ENCODE results near the gene ZDHHC3.
"Not testable (repeated sequence)": the region's sequence is repeated elsewhere in the genome, so short reads cannot be mapped to it uniquely, and the experiment has no call there.

The ZDHHC3 gene

DNA sequence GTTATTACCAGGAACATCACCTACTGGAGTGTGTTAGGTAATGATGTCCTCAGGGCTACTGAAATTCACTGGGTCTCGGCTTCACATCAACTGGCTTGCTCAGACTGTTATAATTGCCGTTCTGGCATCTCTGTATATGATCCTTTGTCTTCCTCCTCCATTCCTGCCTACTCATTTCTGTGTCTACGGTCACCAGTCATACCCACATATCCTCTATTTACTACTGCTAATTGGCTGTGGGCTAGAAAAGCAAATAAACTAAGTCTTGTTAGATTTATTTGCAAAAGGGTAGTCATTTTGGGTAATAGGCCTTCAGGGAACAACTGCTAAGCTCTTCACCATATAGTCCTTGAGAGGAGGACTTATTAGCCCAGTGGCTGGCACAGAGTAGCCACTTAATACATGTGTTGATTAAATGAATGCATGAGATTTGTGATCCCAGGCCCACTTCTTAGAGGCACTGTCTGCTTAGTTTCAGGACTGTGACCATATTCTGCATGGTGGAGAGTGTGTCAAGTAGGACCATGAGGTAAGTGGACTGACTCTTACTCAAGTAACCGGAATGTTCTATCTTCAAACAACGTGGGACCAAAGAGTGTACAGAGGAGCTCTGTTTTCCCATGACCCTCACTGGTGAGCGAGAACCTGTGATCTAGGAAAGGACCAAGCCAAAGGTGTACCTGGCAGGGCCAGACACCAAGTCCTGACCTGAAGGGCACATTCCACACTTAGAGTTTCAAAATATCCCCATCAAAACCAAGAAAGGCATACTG, 13.2 kb downstream of the ZDHHC3 start:
- DNase-seq = no peak

DNA sequence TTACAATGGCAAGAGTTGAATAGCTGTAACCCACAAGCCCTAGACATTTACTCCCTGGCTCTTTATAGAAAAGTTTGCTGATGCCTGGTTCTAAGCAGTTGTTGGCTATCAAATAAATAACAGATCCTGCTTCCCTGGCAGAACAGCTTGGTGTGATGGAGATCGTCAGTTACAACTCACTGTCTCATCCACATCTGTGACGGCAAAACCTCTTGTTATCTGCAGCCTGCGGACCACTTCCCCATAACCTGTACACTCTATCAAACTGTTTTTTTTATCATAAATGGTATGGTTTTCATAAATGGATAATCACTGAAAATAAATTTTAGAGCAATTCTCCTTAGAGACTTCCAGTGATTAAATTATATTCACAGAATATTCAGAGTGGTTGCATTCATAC, 14.1 kb downstream of the ZDHHC3 start:
- no peak for DNase-seq

DNA sequence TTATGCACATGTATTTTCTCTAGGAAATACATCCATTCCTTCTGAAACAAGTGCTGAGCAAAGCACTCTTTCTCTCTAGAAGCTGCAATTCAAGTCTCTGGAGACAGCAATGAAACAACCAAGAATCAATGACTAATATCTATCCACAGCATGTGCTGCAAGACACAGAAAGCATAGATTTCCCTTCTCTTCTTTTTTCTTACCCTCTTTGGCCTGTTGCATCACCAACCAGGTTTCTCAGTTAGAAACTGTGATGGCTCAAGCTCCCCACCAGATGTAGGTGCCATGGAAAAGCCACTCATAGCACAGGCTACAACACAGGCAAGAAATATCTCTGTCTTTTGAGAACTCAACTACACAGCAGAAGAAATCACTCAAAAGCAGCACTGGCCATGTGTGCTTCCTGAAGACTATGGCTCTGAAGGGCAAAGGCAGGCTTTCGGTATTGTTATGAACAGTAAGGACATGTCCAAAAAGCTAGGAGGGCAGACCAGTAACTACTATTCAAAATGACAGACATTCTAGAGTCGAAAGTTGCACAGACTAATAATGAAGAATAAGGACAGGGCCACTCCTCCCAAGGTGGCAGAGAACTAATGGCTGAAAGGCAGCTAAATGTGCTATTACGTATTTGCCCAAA, 15.5 kb downstream of the ZDHHC3 start:
- DNase-seq = no peak

DNA sequence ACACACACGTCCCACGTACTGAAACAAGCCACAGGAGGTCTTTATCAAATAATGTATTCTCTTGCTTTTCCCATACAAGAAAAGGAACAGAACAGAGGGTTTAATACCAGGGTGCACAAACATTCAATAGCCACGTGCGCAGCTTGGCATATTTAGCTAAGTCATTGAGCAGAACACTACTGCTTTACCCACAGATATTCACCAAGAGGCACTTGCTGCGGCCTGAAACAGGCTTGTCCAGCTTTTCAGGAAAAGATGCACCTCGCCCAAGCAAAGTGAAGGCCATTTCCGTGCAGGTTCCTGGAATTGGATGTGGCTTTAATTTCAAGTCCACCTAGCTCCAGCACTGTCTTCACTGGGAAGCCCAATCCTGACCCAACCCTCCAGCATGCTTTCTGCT, 17.6 kb downstream of the ZDHHC3 start:
- DNase-seq = no peak

DNA sequence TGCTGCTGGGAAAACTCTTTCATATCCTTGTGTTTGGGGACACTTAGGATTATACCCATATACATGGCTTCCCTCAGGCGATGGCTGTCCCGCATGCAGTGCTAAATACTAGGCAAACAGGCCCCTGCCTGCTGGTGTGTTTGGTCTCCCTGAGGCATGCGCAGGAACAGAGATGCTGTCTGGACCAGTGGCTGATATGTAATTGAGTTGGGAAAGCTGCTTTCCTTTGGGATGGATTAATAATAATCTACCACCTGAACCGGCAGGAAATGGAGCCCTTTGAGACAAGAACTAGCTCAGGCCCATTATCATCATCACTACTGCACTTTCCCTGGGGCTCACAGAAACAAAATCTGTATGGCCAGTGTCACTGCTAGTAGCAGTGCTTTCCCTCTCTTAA, 18.0 kb downstream of the ZDHHC3 start:
- DNase-seq = no peak

DNA sequence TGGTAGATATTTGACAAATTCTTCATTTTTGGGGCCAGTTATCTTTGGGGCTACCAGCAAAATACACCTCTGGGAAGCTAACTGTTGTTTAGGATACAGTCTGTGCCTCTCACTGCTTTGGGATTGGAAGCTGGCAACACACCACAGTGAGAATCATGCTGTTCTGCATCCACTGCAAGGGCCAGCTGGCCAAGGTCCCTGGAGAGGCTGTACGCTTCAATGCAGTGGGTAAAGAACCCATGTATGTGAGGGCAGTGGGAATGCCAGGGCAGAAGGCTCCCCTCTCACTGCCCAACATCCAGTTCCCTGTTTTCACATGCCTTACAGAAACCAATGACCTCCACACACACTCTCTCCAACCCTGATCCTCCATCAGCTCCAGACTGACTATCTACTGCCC, 20.1 kb downstream of the ZDHHC3 start:
- no peak for DNase-seq

DNA sequence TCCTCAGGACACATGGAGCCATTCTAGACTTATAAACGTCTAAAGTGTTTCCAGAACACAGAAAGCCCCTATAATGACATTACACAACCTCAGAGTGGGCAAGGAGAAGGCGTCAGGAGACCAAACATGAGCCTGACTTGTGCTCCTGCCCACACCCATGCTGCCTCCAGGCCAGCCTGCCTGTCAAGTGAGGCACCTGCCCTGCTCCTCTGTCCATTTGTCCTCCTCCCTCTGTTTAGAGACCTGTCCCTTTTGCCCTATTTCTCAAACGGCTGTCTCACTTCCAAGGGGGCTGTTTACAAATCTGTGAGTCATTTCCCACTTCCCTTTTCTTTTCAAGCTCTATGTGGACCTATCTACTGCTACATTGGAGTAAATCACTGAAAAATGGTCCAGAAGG, 21.0 kb downstream of the ZDHHC3 start:
- peak; percentile 20 for DNase-seq

DNA sequence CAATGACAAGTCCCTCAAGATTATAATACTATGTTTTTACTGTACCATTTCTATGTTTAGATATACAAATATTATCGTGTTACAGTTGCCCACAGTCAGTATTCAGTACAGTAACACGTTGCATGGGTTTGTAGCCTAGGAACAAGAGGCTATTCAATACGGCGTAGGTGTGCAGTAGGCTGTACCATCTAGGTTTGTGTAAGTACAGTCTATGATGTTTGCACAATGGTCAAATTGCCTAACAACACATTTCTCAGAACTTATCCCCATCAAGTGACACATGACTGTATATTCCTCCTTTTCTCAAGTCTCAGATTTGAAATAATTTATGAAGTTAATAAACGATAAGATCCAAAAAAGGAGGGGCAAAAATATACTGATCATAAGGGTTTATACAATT, 21.7 kb downstream of the ZDHHC3 start:
- no peak for DNase-seq

DNA sequence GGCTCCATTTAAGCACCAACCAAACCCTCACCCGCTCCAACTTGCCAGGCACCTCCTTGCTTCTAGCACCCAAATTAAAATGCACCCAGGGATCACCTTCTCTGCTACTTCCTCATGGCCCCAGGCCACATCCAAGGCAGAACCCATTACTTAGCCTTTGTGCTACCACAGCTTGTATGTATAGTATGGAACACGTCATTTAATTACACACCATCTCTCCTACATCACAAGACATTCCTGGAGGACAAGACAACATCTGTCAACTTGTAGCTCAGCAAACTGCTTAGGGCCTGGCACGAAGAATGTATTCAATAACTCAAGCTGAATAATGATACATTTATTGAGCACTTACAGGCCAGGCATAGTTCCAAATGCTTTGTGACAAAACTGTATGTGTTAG, 23.3 kb downstream of the ZDHHC3 start:
- DNase-seq = no peak

DNA sequence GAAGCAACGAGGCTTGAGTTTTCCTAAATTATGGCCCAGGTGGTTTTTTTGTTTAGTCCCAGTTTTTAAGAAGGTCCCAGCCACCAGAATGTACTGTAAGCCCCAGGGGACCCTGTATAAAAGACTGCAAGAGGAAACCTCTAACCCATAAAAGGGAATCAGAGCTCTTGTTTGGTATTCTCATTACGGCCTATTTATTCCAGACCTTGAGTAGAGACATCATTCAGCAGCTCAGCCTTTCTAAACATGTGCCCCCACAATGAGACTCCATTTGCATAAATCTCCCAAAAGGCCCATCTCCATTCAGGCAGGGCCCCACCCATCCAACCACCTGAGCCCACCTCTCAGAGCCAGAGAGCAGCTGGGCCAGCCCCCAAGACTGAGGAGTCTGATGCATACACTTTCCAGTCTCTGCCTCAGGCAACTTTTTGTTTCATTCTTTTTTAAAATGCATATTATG, 25.7 kb downstream of the ZDHHC3 start:
- DNase-seq = no peak

DNA sequence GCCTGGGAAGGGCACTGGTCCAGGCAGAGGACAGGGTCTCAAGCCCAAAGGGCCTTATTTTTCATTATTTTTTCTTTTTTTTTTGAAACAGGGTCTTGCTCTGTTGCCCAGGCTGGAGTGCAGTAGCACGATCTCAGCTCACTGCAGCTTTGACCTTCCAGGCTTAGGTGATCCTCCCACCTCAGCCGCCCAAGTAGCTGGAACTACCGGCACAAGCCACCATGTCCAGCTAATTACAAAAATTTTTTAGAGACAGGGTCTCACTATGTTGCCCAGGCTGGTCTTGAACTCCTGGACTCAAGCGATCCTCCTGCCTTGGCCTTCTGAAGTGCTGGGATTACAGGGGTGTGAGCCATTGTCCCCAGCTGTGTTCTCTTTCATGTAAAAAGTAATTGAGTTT, 26.2 kb downstream of the ZDHHC3 start:
- DNase-seq = not testable (repeated sequence)

DNA sequence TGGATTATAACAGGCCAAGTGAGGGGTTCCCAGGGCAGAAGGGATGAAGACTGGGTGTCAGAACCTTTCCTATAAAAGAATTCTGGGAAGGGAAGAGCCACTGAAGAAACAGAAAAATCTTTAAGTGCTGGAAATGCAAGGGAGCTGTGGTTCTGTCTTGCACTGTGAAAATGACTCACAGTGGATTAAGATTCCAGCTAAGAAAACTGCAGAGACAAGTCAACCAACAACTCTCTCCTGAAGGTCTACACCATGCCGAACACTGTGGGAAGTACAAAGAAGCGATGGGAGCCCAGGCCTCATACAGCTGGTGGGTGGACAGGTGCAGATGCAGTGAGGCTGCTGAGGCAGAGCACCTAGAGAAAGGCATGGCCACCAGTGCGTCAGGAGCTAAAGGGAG, 27.7 kb downstream of the ZDHHC3 start:
- DNase-seq = no peak

DNA sequence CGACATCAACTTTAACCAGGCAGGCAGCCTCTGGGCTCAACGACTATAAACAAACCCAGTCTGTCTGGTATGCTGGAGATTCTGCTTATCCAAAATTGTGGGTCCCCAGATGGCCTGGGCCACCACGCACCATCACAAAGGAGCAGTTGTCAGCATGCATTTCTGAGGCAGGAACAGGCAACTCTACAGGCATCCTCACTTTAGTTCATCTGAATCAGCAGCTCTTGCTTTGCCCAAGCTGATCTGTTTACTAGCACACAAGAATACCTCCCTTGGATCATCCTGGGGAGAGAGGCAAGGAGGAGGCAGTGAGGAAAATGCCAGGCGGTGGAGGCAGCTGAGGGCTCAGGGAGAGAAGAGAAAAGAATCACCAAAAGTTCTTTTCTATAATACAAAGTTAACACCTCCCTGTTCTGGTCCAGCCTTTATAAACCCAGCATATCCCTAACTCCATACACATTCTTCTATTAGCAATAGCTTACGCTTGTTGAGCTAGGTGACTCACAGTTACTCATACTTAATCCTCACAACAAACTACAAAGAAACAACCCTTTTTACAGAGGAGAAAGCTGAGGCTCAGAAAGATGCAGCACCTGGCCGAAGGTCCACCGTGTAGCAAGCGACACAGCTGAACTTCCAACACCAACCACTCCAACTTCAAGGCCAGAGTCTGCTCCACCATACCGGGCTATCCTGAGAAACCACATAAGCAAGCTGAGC, 33.6 kb downstream of the ZDHHC3 start:
- DNase-seq = no peak

DNA sequence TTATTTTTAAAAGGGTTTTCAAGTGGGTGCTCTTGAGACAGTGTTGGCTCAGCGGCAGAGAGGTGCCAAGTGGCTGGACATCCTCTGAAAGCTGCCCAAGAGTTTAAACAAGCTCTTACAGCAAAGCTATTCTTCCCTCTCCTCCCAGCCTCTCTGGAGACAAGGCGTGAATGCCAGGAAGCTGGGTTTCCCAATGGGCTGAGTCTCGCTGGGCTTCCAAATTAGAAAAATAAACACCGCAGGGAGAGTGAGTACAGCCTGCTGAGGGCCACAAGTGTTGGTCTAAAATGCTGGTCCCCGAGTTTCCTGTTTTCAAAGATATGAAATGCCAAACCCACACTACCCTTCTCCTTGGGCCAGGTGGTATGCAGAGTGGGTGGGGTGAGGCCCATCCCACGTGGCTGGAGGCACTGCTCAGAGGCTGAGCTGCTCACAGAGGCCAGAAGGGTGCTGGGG, 36.4 kb downstream of the ZDHHC3 start:
- no peak for DNase-seq

DNA sequence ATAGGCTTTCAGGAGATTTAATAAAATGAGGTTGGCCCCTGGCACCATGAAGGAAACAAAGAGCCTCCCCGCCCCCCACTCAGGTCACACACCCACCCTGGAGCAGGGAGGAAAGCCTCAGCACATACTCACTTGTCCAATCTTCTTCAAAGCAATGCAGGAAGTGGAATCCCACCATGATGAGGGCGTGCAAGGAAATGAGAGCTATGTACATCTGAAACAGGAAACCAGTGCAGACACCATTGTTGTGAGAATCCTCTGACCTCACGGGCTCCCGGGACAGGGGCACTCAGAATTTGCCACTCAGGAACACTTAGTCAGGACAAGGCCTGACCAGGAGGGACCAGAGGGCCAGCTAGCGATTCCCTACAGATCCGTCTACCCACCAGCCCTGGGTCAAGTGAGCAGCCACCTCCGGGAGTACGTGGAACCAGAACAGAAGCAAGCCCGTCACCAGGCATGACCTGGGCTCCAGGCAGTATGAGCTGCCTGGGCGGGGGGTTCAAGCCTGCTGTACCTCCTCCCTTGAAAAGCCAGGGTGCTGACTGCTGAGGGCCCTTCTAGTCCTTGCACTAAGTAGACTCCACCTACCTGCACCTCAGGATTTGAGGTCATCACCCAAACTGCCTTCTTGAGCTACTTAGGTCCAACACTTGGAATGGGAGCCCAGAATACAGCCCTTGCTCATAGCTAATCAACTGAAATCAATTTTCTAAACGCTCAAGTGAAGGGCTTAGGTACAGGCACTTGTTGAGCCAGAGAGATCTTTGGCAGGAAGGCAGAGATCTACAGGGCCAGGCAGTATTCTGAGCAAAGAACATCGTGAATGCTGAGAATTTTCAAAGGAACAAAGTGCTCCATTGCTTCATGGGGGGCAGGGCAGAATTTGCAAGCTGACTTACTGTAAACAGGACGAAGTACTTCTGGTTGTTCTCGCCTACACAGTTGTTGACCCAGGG, 42.7 kb downstream of the ZDHHC3 start:
- no peak for DNase-seq

DNA sequence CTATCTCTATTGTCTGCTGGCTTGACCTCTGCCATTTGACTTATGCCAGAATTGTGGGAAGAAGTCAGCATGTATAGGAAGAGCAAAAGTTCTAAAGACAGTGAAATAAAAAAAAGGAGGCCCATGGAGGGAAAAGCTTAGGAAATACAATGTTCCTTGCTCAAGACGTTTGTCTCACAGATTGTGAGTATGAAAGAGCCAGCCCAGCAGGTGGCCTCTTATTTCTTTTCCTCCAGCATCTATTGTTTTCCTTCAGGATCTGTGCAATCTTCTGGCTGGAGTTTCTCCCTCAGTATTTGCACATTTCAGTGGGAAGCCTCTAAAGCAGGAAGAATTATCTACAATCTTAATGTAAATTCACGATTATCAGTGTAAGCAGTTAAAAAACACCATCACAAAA, 43.7 kb downstream of the ZDHHC3 start:
- DNase-seq = no peak

DNA sequence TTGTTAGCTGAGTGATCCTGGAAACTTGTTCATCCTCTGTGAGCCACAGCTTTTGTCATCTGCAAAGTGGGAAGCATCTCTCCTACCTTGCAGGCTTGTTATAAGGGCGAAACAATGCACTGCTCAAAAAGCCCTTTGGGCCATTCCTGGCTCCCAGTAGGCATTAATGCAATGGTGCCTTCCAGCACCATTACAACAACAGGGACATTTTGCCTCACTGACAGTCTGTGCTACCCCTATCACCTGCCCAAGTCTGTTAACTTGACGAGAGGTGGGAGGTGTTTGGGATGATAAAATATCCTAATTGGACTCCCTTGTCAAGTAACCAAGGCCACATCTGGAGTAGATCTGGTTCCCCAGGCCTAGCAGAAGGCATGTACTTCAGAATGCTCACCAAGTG, 44.2 kb downstream of the ZDHHC3 start:
- no peak for DNase-seq

DNA sequence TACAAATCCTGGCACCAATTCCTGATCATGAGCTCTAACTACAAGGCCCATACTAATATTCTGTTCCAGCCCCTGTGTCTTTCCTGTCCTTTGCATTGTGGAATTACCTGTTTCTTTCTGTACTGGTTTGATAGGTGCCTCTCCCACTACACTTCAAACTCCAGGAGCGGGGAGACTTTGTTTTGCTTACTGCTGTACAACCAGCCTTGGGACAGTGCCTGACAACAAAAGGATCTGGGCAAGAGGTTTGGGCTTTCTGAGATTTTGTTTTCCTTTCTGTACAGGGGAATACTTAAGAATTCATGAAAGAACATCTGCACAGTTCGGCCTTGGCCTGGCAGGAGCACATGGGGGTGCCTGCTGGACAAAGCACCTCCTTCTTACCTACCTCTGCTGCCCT, 45.1 kb downstream of the ZDHHC3 start:
- DNase-seq = no peak

DNA sequence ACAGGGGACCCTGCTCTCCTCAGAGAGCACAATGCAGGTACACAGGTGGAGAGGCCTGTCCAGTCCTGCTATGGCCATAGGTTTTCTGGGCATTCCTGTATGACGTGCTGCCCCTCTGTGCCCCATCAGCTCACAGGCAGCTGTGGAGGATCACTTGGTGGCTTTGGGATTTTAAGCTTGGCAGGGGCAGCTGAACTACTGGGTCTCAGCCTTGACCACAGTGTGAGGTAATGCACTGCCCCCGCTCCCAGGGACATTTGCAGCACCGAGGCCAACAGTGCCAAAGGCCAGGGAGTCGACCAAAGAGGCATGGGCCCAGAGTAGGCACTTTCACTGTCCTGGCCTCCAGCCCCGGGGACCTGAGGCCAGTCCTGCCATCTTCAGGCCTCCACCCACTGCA, 46.2 kb downstream of the ZDHHC3 start:
- no peak for DNase-seq

DNA sequence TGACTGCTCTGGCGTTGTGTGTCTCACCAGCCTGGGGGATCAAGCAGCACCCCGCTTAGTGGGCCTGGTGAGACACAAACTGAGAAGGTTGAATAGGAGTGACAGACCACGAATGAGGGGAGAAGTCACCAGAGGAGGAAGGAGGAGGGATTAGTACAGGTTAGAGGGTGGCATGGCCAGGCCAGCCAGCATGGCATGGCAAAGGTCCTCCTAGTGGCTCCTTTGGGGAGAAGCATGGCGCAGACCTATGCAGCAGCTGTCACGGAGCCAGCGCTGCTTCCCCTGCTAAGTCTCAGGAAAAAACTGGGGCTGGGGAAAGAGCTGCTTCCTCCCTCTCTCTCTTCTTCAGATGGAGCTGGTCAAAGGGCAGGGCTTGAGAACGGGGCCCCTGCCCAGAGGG, 48.6 kb downstream of the ZDHHC3 start:
- DNase-seq = no peak

DNA sequence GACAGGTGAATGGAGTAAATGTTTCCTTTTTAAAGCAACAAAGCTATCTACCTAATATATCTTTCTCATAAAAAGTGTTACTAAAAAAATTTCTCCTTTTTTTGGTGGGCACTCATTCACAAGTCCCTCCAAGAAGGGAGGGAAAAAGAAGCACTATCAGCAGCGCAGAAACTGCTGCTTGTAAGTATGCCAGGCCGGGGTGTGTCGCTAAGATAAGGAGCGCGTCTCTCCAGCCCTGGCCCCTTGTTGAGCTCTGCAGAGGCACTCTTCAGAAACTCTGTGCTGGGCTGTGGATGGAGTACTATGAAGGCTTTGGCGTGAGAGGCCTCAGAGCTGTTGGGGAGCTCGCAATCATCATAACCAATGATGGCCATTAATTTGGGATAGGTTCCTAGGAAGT, 49.1 kb downstream of the ZDHHC3 start:
- no peak for DNase-seq

DNA sequence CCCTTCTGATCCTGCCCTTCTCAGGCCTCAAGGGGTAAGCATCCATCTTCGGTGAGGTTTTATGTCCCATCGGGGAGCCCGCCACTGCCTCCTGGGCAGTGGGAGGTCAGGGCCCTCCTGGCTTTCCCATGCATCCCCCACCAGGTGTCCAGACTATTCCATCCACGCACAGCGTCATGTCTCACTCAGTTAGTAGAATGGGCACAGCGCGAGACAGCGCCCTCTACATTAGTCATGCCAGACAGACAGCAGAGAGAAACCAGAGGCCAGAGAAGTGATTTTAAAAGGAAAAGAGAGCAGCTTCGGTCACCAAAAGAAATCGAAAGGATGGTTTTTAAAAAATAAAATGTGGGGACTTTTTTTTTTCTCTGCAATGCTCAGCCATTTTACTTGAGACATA, 49.8 kb downstream of the ZDHHC3 start:
- DNase-seq = no peak

Data from GF-D8 (cell line).